WTC11 (cell line): Measurements from ENCODE around the gene DCAF17. TPM values are rescaled to one million over a fixed set of nuclear protein-coding genes. Genes with fewer than 3 reads are reported as not detected.

ENCODE experiments used
- ATAC-seq: fragments of 200-7000 bp; cut with Tn5 transposase; 2 replicates; pipeline ENCODE4 v1.10.0; 2021; ENCODE audit warnings: mild to moderate bottlenecking, moderate library complexity
- CTCF ChIA-PET: fragments of 300-600 bp; sonication (Branson Sonifier 250); formaldehyde crosslinking; loops from one replicate; lab custom pipeline; 2021; ENCODE audit warnings: antibody characterized with exemption; lab: Charles Lee
- POLR2A ChIA-PET: fragments of 350-600 bp; sonication (Branson Sonifier 250); formaldehyde crosslinking; loops from one replicate; lab custom pipeline; 2021; ENCODE audit warnings: antibody characterized with exemption; lab: Charles Lee
- DNase-seq: peaks from one replicate; pipeline ENCODE4 v3.0.0; 2021; ENCODE audit warnings: low spot score
- H3K27ac Mint-ChIP-seq: 2 replicates; pipeline ENCODE4 v1.8.0; 2021; ENCODE audit warnings: mixed read lengths
- H3K27me3 Mint-ChIP-seq: 2 replicates; pipeline ENCODE4 v1.8.0; 2021; ENCODE audit warnings: low read depth, mild to moderate bottlenecking, moderate library complexity, mixed read lengths
- H3K36me3 Mint-ChIP-seq: 2 replicates; pipeline ENCODE4 v1.8.0; 2021; ENCODE audit warnings: mixed read lengths
- H3K4me1 Mint-ChIP-seq: 2 replicates; pipeline ENCODE4 v1.8.0; 2022; ENCODE audit warnings: mixed read lengths
- H3K4me3 Mint-ChIP-seq: 2 replicates; pipeline ENCODE4 v1.8.0; 2021; ENCODE audit warnings: mild to moderate bottlenecking, moderate library complexity, mixed read lengths
- H3K9me3 Mint-ChIP-seq: 2 replicates; pipeline ENCODE4 v1.8.0; 2021; ENCODE audit warnings: mixed read lengths
- AFF4 ChIP-seq: sonication (generic); formaldehyde crosslinking; IDR thresholded peaks from 2 replicates; pipeline ENCODE4 v1.8.1; 2023; ENCODE audit warnings: mild to moderate bottlenecking, missing genetic modification reagents, borderline replicate concordance
- ATF1 ChIP-seq: sonication (generic); formaldehyde crosslinking; IDR thresholded peaks from 2 replicates; pipeline ENCODE4 v1.8.1; 2023; ENCODE audit warnings: mild to moderate bottlenecking, moderate library complexity, missing genetic modification reagents
- CBFB ChIP-seq: sonication (generic); formaldehyde crosslinking; IDR thresholded peaks from 2 replicates; pipeline ENCODE4 v1.8.1; 2022; ENCODE audit warnings: mild to moderate bottlenecking, low read depth, missing genetic modification reagents
- CREM ChIP-seq: sonication (generic); formaldehyde crosslinking; IDR thresholded peaks from 2 replicates; pipeline ENCODE4 v1.8.1; 2022; ENCODE audit warnings: mild to moderate bottlenecking, missing genetic modification reagents, moderate library complexity
- E2F4 ChIP-seq: sonication (generic); formaldehyde crosslinking; IDR thresholded peaks from 2 replicates; pipeline ENCODE4 v1.8.1; 2022; ENCODE audit warnings: low read depth, mild to moderate bottlenecking, moderate library complexity, missing genetic modification reagents, borderline replicate concordance
- E2F5 ChIP-seq: sonication (generic); formaldehyde crosslinking; IDR thresholded peaks from 2 replicates; pipeline ENCODE4 v1.8.1; 2022; ENCODE audit warnings: mild to moderate bottlenecking, moderate library complexity, missing genetic modification reagents
- ELF4 ChIP-seq: sonication (generic); formaldehyde crosslinking; IDR thresholded peaks from 2 replicates; pipeline ENCODE4 v1.8.1; 2022; ENCODE audit warnings: low read depth, mild to moderate bottlenecking, moderate library complexity, missing genetic modification reagents
- ERG ChIP-seq: fragments of 250-450 bp; sonication (Bioruptor Pico); IDR thresholded peaks from 2 replicates; pipeline ENCODE4 v1.8.0; 2021; ENCODE audit warnings: mild to moderate bottlenecking
- FOXJ3 ChIP-seq: sonication (generic); formaldehyde crosslinking; IDR thresholded peaks from 2 replicates; pipeline ENCODE4 v1.9.0; 2021; ENCODE audit warnings: missing genetic modification reagents, mild to moderate bottlenecking, borderline replicate concordance
- KAT7 ChIP-seq: sonication (generic); formaldehyde crosslinking; IDR thresholded peaks from 2 replicates; pipeline ENCODE4 v1.8.1; 2023; ENCODE audit warnings: missing genetic modification reagents, mild to moderate bottlenecking, borderline replicate concordance
- MYBL2 ChIP-seq: sonication (generic); formaldehyde crosslinking; IDR thresholded peaks from 2 replicates; pipeline ENCODE4 v1.8.1; 2023; ENCODE audit warnings: mild to moderate bottlenecking, moderate library complexity, missing genetic modification reagents
- NFATC4 ChIP-seq: fragments of 250-450 bp; sonication (Bioruptor Pico); IDR thresholded peaks from 2 replicates; pipeline ENCODE4 v1.9.0; 2021; ENCODE audit warnings: mild to moderate bottlenecking
- PREB ChIP-seq: sonication (generic); formaldehyde crosslinking; IDR thresholded peaks from 2 replicates; pipeline ENCODE4 v1.8.1; 2022; ENCODE audit warnings: mild to moderate bottlenecking, missing genetic modification reagents, moderate library complexity, borderline replicate concordance
- RELA ChIP-seq: sonication (generic); formaldehyde crosslinking; IDR thresholded peaks from 2 replicates; pipeline ENCODE4 v1.8.1; 2022; ENCODE audit warnings: missing genetic modification reagents, mild to moderate bottlenecking, borderline replicate concordance
- USF1 ChIP-seq: sonication (generic); formaldehyde crosslinking; IDR thresholded peaks from 2 replicates; pipeline ENCODE4 v1.8.0; 2022; ENCODE audit warnings: mild to moderate bottlenecking, missing genetic modification reagents
- ZNF416 ChIP-seq: fragments of 250-450 bp; sonication (Bioruptor Pico); IDR thresholded peaks from 2 replicates; pipeline ENCODE4 v1.9.0; 2021; ENCODE audit warnings: mild to moderate bottlenecking, inconsistent platforms
- ZNF425 ChIP-seq: fragments of 250-450 bp; sonication (Bioruptor Pico); conservative IDR thresholded peaks from 2 replicates; pipeline ENCODE4 v1.9.0; 2021; ENCODE audit warnings: mild to moderate bottlenecking
- ZNF532 ChIP-seq: fragments of 250-450 bp; sonication (Bioruptor Pico); IDR thresholded peaks from 2 replicates; pipeline ENCODE4 v1.9.0; 2021; ENCODE audit warnings: mild to moderate bottlenecking, borderline replicate concordance
- ZNF671 ChIP-seq: fragments of 250-450 bp; sonication (Bioruptor Pico); IDR thresholded peaks from 2 replicates; pipeline ENCODE4 v1.8.0; 2021; ENCODE audit warnings: mild to moderate bottlenecking
- total RNA-seq: library from RNA; stranded (reverse); gene quantifications from 3 replicates; pipeline ENCODE4 v1.2.3, GENCODE V29; 2021

Gene DCAF17
- total RNA-seq, 1 experiment from 2014 or later = 27.2 TPM

GRCh38 chr2:171513719-171514160, 79.7 kb downstream of the DCAF17 start (continued):
- TF ChIP-seq AFF4 (CRISPR knock-in tag) = no peak
- no peak for TF ChIP-seq ZNF671
- no peak for TF ChIP-seq E2F4 (CRISPR knock-in tag)
- no peak for TF ChIP-seq ZNF425 (CRISPR knock-in tag)
- TF ChIP-seq FOXJ3 (CRISPR knock-in tag) = no peak

- POLR2A ChIA-PET = no interaction called here
- DNase-seq = no peak
- TF ChIP-seq NFATC4 (CRISPR knock-in tag) (no peak), PREB (no peak), ZNF532 (CRISPR knock-in tag) (no peak), ZNF416 (CRISPR knock-in tag) (no peak), RELA (CRISPR knock-in tag) (no peak), ATF1 (CRISPR knock-in tag) (no peak), USF1 (CRISPR knock-in tag) (no peak), ELF4 (CRISPR knock-in tag) (no peak), KAT7 (CRISPR knock-in tag) (no peak), MYBL2 (no peak), ERG (CRISPR knock-in tag) (no peak), CREM (CRISPR knock-in tag) (no peak), FOXJ3 (CRISPR knock-in tag) (no peak), CBFB (CRISPR knock-in tag) (no peak), E2F5 (no peak)
These were observed 81.0 kb downstream of the DCAF17 start for GRCh38 chr2:171514908-171515582.

More at GRCh38 chr2:171514908-171515582, 81.0 kb downstream of the DCAF17 start:
- Mint-ChIP-seq H3K9me3 (peaks cover 6% of the 10 kb centered on the region; the same call in 1 of the 2 replicates), H3K27ac (no peak overlapping the region), H3K4me3 (no peak overlapping the region), H3K36me3 (no peaks in the 10 kb centered on the region; the same call in 1 of the 2 replicates), H3K4me1 (peaks cover 16% of the 10 kb centered on the region), H3K27me3 (no peaks in the 10 kb centered on the region; the same call in 1 of the 2 replicates)
- CTCF ChIA-PET = no interaction called here
- ATAC-seq = no peak
